Endothelial cell of umbilical vein (primary cell): Measurements from ENCODE around the gene VSIG10.

ENCODE experiments used
- POLR2A ChIP-seq: IDR thresholded peaks from 2 replicates; pipeline ENCODE4 v1.6.1; 2012; ENCODE audit warnings: low read depth, mild to moderate bottlenecking, control low read depth, low read length
- POLR2AphosphoS5 ChIP-seq: IDR thresholded peaks from 2 replicates; pipeline ENCODE4 v1.6.1; 2012; ENCODE audit warnings: low read depth, mild to moderate bottlenecking, control low read depth, low read length, moderate library complexity; ENCODE audit not compliant: insufficient read depth
- TF ChIP-seq, protein P1 (sequence below), 2 donors: IDR thresholded peaks; 1 replicate in 1 of 2; 2 replicates in 1 of 2; pipeline ENCODE4 v1.5.1; 2011; ENCODE audit warnings: low read length in 2 of 2, mild to moderate bottlenecking in 2 of 2, moderate library complexity in 2 of 2, control low read depth in 1 of 2, inconsistent platforms in 1 of 2, low read depth in 1 of 2; ENCODE audit not compliant: insufficient read depth in 1 of 2; ENCODE audit errors: extremely low read depth in 1 of 2

DNA sequence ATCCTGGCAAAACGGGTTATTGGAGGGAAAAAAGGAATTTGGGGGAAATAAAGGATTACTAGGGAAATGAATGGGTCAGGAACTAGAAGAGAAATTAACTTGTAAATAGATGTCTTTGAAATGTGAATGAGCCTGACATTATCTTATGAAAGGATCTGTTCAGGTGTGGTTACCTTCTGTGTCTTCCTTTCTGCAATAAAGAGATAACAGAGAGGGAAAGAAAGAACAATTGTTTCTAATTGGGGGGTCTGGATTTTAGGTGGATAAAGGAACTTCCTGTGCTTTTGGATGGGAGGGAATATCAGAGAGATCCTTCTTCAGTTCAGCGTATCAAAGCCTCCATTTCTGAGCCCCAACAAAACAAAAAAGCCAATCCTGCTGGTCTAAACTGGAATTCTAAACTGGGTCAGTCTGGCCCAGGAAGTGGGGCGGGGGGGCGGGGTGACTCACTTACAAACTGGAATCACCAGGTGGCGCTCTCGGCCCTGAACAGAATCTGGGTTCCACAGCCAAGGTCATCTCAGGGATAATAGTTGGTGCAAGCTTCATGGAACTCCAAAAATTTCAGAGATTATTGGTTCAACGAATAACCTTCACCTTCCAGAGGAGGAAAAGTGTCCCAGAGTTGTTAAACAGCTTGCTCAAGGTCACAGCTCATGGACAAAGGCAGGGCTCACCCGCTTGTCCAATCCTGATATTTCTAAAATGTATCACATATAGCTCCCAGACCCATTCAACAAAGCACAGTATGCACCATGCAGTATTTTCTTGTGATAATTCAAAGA is 17.0 kb upstream of the VSIG10 start:
- TF ChIP-seq, protein P1, sequence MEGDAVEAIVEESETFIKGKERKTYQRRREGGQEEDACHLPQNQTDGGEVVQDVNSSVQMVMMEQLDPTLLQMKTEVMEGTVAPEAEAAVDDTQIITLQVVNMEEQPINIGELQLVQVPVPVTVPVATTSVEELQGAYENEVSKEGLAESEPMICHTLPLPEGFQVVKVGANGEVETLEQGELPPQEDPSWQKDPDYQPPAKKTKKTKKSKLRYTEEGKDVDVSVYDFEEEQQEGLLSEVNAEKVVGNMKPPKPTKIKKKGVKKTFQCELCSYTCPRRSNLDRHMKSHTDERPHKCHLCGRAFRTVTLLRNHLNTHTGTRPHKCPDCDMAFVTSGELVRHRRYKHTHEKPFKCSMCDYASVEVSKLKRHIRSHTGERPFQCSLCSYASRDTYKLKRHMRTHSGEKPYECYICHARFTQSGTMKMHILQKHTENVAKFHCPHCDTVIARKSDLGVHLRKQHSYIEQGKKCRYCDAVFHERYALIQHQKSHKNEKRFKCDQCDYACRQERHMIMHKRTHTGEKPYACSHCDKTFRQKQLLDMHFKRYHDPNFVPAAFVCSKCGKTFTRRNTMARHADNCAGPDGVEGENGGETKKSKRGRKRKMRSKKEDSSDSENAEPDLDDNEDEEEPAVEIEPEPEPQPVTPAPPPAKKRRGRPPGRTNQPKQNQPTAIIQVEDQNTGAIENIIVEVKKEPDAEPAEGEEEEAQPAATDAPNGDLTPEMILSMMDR (IDR thresholded peaks at IDR 0.05; ENCODE audit: extremely low read depth in 1 of 2, insufficient read depth in 1 of 2, low read depth in 1 of 2, low read length in 2 of 2): peak; percentile 22 to 67
- no peak for TF ChIP-seq POLR2A
- TF ChIP-seq POLR2AphosphoS5: no peak
